Stimulated activated CD8-positive, alpha-beta memory T cell treated with anti-CD3 and anti-CD28 coated beads, Interleukin-15, amount 100 ng/mL, for 48 hours (primary cell): ENCODE measurements around the gene SIK3.
A peak's percentile ranks its signal among the peaks of the same experiment; 100 is the strongest.

Experiments used
- DNase-seq, 2 donors: peaks; one replicate each; pipeline ENCODE4 v3.0.0-alpha.2; 2020; ENCODE audit warnings: low read depth in 2 of 2

The SIK3 gene

GRCh38 chr11:116931206-116931953 lies 166.8 kb downstream of the SIK3 start:
- DNase-seq = no peak

GRCh38 chr11:116930586-116930985 lies 167.6 kb downstream of the SIK3 start:
- no peak for DNase-seq

DNA sequence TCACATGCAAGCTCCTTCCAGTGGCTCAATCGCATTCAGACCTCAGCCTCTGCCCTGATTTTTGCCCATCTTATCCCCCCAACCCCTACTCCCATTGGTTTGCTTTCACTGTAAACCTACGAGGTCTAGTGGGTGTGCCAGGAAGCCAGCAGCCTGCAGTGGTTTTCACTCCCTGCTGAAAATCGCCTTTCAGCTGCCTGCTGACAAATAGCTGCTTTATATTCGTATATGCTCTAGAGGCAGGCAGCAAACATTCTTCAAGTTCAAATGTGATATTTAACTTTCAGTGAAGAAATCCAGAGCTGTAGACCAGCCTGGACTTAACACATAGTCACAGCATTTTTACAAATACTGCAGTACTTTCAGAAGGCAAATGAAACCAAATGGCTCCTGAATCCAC lies 168.1 kb downstream of the SIK3 start:
- DNase-seq = no peak

GRCh38 chr11:116929414-116930090 lies 168.7 kb downstream of the SIK3 start:
- no peak for DNase-seq

DNA sequence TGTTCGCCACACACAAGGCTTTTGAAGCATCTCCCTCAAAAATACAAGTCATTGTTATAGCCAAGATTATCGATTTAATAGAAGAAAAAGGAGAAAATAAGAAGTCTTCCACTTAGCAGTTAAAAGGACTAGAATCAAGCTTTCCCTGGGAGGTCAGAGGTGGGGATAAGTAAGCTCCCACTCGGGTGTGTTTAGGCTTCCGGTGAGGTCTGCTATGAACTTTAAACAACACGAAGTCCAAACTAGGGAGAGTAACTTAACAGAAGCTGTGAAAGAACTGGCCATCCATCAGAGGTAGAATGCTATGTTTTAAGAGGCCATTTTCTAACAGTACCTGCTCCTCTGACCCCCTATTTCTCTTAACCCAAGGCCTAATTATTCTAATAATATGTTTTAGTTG lies 169.4 kb downstream of the SIK3 start:
- no peak for DNase-seq

GRCh38 chr11:116928102-116928777 lies 170.0 kb downstream of the SIK3 start:
- DNase-seq = no peak

GRCh38 chr11:116927163-116927974 lies 170.9 kb downstream of the SIK3 start:
- DNase-seq = peak in 1 of 2 donors; percentile 22

- no peak for DNase-seq
Measured at GRCh38 chr11:116925050-116925449, 173.2 kb downstream of the SIK3 start.

DNA sequence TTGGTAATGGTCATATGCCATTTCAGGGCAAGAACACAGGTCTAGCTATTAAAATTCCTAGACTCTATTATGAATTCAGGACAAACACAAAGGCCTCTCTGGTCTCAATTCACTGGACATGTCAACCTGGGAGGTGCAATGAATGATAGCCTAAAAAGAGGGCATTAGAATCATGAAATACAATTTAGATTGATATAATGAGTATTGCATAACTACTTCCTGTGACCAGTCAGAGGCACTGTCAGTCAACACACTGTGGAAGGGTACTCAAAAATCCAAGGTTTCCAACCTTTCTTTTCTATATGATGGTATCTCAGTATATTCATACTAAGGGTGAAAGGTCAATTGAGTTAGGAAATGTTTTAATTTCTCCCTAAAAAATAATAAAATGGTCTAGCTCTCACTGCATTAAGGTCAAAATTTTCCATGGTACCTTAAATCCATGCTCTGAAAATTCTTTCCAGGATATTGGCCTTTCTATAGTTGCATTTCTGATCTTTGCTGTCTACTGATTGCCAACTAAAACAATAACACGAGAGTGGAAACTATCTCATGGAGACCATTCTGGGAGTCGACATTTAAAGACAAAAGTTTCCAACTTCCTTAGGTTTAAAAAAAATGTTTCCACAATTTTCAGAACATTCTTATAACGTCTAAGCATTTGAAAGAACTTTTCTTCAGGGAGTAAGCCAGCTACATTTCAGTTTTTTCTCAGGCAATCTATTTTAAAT lies 179.1 kb downstream of the SIK3 start:
- DNase-seq = no peak

- no peak for DNase-seq
Measured at GRCh38 chr11:116917632-116918031, 180.6 kb downstream of the SIK3 start.

GRCh38 chr11:116916886-116917285 lies 181.3 kb downstream of the SIK3 start:
- no peak for DNase-seq

DNA sequence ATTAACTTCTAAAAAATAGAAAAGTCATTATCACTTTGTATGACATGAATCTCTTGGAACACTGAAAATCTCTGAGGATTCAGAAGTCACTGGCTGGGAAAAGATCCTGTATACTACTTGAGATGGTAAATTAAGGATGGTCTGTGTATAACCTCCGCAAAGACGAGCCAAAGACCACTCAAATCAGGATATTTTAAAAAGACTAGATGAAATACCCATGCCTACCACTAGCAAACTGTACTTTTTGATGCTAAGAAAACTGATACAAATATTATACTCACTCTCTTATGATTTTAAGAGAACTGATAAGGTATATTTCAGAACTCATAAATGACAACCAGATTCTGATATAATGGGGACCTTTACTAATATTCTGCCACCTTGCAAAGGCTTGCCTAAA lies 182.2 kb downstream of the SIK3 start:
- DNase-seq = no peak

DNA sequence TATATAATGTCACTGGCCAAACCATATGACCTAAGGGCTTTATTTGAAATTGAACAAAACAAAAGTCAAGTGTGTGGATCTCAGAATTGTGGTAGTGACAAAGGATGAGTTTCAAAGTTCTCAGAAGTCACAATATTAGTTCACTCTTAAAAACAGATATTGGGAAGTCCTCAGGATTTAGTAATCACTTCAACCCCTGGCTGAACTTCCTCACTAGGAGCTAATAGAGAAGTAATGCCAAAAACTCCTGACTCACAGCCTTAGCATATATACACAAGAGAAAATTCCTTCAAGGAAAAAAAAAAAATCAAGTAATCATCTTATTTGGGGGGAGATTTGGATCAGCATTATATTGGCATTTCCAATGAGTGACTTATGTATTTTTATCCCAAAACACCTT lies 185.2 kb downstream of the SIK3 start:
- DNase-seq = no peak

GRCh38 chr11:116911976-116912734 lies 186.1 kb downstream of the SIK3 start:
- no peak for DNase-seq

GRCh38 chr11:116910847-116911246 lies 187.4 kb downstream of the SIK3 start:
- no peak for DNase-seq

- no peak for DNase-seq
Measured at GRCh38 chr11:116910378-116910777, 187.8 kb downstream of the SIK3 start.

- no peak for DNase-seq
Measured at GRCh38 chr11:116909245-116909644, 189.0 kb downstream of the SIK3 start.

GRCh38 chr11:116906479-116906878 lies 191.7 kb downstream of the SIK3 start:
- DNase-seq = no peak

DNA sequence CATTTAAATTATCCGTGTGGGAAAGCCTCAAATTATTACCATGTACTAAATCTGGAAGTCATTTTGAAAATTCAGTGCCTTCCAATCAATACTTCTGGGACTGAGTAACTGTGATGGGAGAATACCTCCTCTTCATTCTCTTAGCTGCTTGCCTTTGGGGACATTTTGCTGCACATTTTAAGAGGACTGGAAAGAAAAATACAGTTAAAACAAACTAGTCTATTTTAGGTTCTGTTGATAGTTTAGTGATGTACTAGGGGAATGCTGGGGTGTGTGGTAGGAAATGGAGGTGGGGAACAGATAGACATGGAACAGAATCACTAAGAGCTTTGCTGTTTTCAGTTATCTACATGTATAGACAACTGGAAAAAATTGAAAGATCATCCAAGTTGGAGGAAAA lies 195.1 kb downstream of the SIK3 start:
- DNase-seq = no peak

- no peak for DNase-seq
Measured at GRCh38 chr11:116901964-116902688, 196.1 kb downstream of the SIK3 start.
